ENCODE data around the gene TRAM2.

TRAM2 gene

GRCh38 chr6:52550014-52550575, 26.8 kb downstream of the TRAM2 start:
- DNase-seq (ENCODE audit: low spot score): no peak
- no peak for TF ChIP-seq CTCF (IDR thresholded peaks at IDR 0.05; ENCODE audit: extremely low read depth, missing control alignments)

GRCh38 chr6:52549428-52549827, 27.4 kb downstream of the TRAM2 start:
- no peak for DNase-seq (ENCODE audit: low spot score)
- no peak for TF ChIP-seq CTCF (IDR thresholded peaks at IDR 0.05; ENCODE audit: extremely low read depth, missing control alignments)

GRCh38 chr6:52548999-52549398, 27.9 kb downstream of the TRAM2 start:
- no peak for TF ChIP-seq CTCF (IDR thresholded peaks at IDR 0.05; ENCODE audit: extremely low read depth, missing control alignments)
- DNase-seq (ENCODE audit: low spot score): no peak

- no peak for DNase-seq (ENCODE audit: low spot score)
- TF ChIP-seq CTCF (IDR thresholded peaks at IDR 0.05; ENCODE audit: extremely low read depth, missing control alignments): no peak
Measured at GRCh38 chr6:52548353-52548713, 28.5 kb downstream of the TRAM2 start.

GRCh38 chr6:52547647-52548352, 29.1 kb downstream of the TRAM2 start:
- TF ChIP-seq CTCF (IDR thresholded peaks at IDR 0.05; ENCODE audit: extremely low read depth, missing control alignments): no peak
- no peak for DNase-seq (ENCODE audit: low spot score)

GRCh38 chr6:52546678-52547077, 30.2 kb downstream of the TRAM2 start:
- peak; percentile 51 for DNase-seq (ENCODE audit: low spot score)
- TF ChIP-seq CTCF (IDR thresholded peaks at IDR 0.05; ENCODE audit: extremely low read depth, missing control alignments): no peak

GRCh38 chr6:52546192-52546591, 30.7 kb downstream of the TRAM2 start:
- TF ChIP-seq CTCF (IDR thresholded peaks at IDR 0.05; ENCODE audit: extremely low read depth, missing control alignments): no peak
- DNase-seq (ENCODE audit: low spot score): peak; percentile 45

Data from GM20000 (cell line).